ENCODE measurements around the gene PRRT2. TPM values are rescaled to one million over a fixed set of nuclear protein-coding genes. Genes with fewer than 3 reads are reported as not detected.
A peak's percentile ranks its signal among the peaks of the same experiment; 100 is the strongest.
"Not testable (repeated sequence)": the region's sequence is repeated elsewhere in the genome, so short reads cannot be mapped to it uniquely, and the experiment has no call there.

Gene PRRT2
- total RNA-seq, 6 donors from 2014 or later, result 1.4 to 13.6 (median 2.5) TPM

- DNase-seq, result peak in 1 of 2 donors; percentile 60
- H3K27ac ChIP-seq, result peak overlapping the region; percentile 89 to 93 (median 90)
- no peaks in the 10 kb centered on the region for H3K27me3 ChIP-seq
- peaks cover 17 to 32% (median 18%) of the 10 kb centered on the region in 4 donors for H3K4me1 ChIP-seq
- H3K36me3 ChIP-seq, result no peaks in the 10 kb centered on the region
- no peaks in the 10 kb centered on the region for H3K9me3 ChIP-seq
- TF ChIP-seq POLR2AphosphoS5 (IDR thresholded peaks at IDR 0.05), result no peak
- TF ChIP-seq POLR2A (IDR thresholded peaks at IDR 0.05), result no peak
- TF ChIP-seq CTCF (IDR thresholded peaks at IDR 0.05), result no peak
- TF ChIP-seq EP300 (IDR thresholded peaks at IDR 0.05), result no peak
- whole genome bisulfite sequencing, 2 donors, result 67 to 92% methylated on average over 6 to 20 of the region's 20 CpGs
- ATAC-seq (ENCODE audit: low FRiP score in 2 of 2), result peak; percentile 13 to 54
- peak overlapping the region; percentile 23 to 86 (median 84) for H3K4me3 ChIP-seq
Observed at GRCh38 chr16:29789775-29790182, 22.2 kb upstream of the PRRT2 start.

GRCh38 chr16:29790183-29790948, 21.6 kb upstream of the PRRT2 start, which contains the start of gene KIF22:
KIF22 (plus strand) TSS chr16:29790751; CDS start chr16:29790760, 9 bp downstream.
- peak in 3 of 4 donors; percentile 28 to 87 (median 78) for TF ChIP-seq POLR2A (IDR thresholded peaks at IDR 0.05)
- peak; percentile 56 to 94 (median 91) for TF ChIP-seq CTCF (IDR thresholded peaks at IDR 0.05)
- TF ChIP-seq POLR2AphosphoS5 (IDR thresholded peaks at IDR 0.05), result peak; percentile 68 to 93
- TF ChIP-seq EP300 (IDR thresholded peaks at IDR 0.05), result no peak
- H3K27me3 ChIP-seq, result no peaks in the 10 kb centered on the region
- H3K27ac ChIP-seq, result peak within 1 kb of the TSS; percentile 89 to 93 (median 90)
- DNase-seq (peak; percentile 99 to 100), ATAC-seq (ENCODE audit: low FRiP score in 2 of 2) (peak; percentile 99)
- H3K9me3 ChIP-seq, result no peaks in the 10 kb centered on the region
- H3K4me3 ChIP-seq, result peak within 1 kb of the TSS; percentile 83 to 89 (median 86)
- H3K36me3 ChIP-seq, result no peaks in the 10 kb centered on the region
- 0 to 1% methylated on average over 30 to 58 of the region's 67 CpGs for WGBS, 2 donors
- peaks cover 16 to 26% (median 17%) of the 10 kb centered on the region in 4 donors for H3K4me1 ChIP-seq

- Histone ChIP-seq H3K4me1 (peaks cover 15 to 24% (median 17%) of the 10 kb centered on the region in 4 donors), H3K27me3 (no peaks in the 10 kb centered on the region), H3K36me3 (no peaks in the 10 kb centered on the region), H3K4me3 (peak overlapping the region; percentile 83 to 89 (median 86)), H3K9me3 (no peaks in the 10 kb centered on the region), H3K27ac (peak overlapping the region in 3 of 4 donors; percentile 54 to 90 (median 90))
- 3 to 4% methylated on average over 27 of the region's 31 CpGs for WGBS, 2 donors
- DNase-seq (no peak), ATAC-seq (ENCODE audit: low FRiP score in 2 of 2) (peak in 1 of 2 donors; percentile 26)
- TF ChIP-seq POLR2AphosphoS5 (IDR thresholded peaks at IDR 0.05), result no peak
- TF ChIP-seq POLR2A (IDR thresholded peaks at IDR 0.05), result no peak
- TF ChIP-seq CTCF (IDR thresholded peaks at IDR 0.05), result no peak
- no peak for TF ChIP-seq EP300 (IDR thresholded peaks at IDR 0.05)
Observed at GRCh38 chr16:29790949-29791844, 20.8 kb upstream of the PRRT2 start.

- TF ChIP-seq EP300 (IDR thresholded peaks at IDR 0.05), result no peak
- no peak for TF ChIP-seq CTCF (IDR thresholded peaks at IDR 0.05)
- no peak for TF ChIP-seq POLR2AphosphoS5 (IDR thresholded peaks at IDR 0.05)
- TF ChIP-seq POLR2A (IDR thresholded peaks at IDR 0.05), result no peak
- Histone ChIP-seq H3K4me3 (peak overlapping the region in 2 of 4 donors; percentile 83 to 86), H3K36me3 (peaks cover 0 to 2% (median under 1%) of the 10 kb centered on the region in 4 donors), H3K9me3 (no peaks in the 10 kb centered on the region), H3K4me1 (peaks cover 15 to 24% (median 17%) of the 10 kb centered on the region in 4 donors), H3K27ac (no peak overlapping the region), H3K27me3 (no peaks in the 10 kb centered on the region)
- DNase-seq (no peak), ATAC-seq (ENCODE audit: low FRiP score in 2 of 2) (no peak)
- 69 to 74% methylated on average over 9 of the region's 9 CpGs for WGBS, 2 donors
Observed at GRCh38 chr16:29791845-29792807, 19.9 kb upstream of the PRRT2 start.

- 90% methylated on average over 18 of the region's 18 CpGs for WGBS, 2 donors
- not testable (repeated sequence) for ATAC-seq (ENCODE audit: low FRiP score in 2 of 2)
Observed at GRCh38 chr16:29793153-29793552, 18.8 kb upstream of the PRRT2 start.

More at GRCh38 chr16:29793153-29793552, 18.8 kb upstream of the PRRT2 start:
- H3K27ac ChIP-seq, H3K4me3 ChIP-seq, DNase-seq, H3K36me3 ChIP-seq, H3K9me3 ChIP-seq, H3K27me3 ChIP-seq: not testable (repeated sequence)
- peaks cover 15 to 24% (median 17%) of the 10 kb centered on the region in 4 donors for H3K4me1 ChIP-seq

Measured in upper lobe of left lung (tissue), 6 donors.